Embryonic facial prominence (tissue), 1 donor: Measurements from ENCODE around the gene SYMPK.

ENCODE experiments used
- DNase-seq: peaks from one replicate; pipeline ENCODE4 v3.0.0-alpha.2; 2016; ENCODE audit errors: extremely low spot score

The SYMPK gene

GRCh38 chr19:45866400-45867176, 3.6 kb upstream of the SYMPK start:
- no peak for DNase-seq

GRCh38 chr19:45865269-45865948, 2.5 kb upstream of the SYMPK start:
- no peak for DNase-seq

- no peak for DNase-seq
Observed at GRCh38 chr19:45864629-45865082, 1.7 kb upstream of the SYMPK start.

GRCh38 chr19:45863840-45864628, 1.1 kb upstream of the SYMPK start, which contains the start of gene FOXA3:
TSS of gene FOXA3 (plus strand) at chr19:45864326. CDS start at chr19:45864457, 131 bp downstream.
- no peak for DNase-seq

- DNase-seq, result no peak
Observed at GRCh38 chr19:45863335-45863839, 440 bp upstream of the SYMPK start.

- DNase-seq, result no peak
Observed at GRCh38 chr19:45862271-45862563, 730 bp downstream of the SYMPK start.

GRCh38 chr19:45860359-45861259, 2.3 kb downstream of the SYMPK start:
- no peak for DNase-seq

GRCh38 chr19:45854167-45854778, 8.7 kb downstream of the SYMPK start:
- DNase-seq, result no peak

GRCh38 chr19:45852983-45853382, 10.0 kb downstream of the SYMPK start:
- no peak for DNase-seq

- DNase-seq, result no peak
Observed at GRCh38 chr19:45852145-45852750, 10.7 kb downstream of the SYMPK start.

- no peak for DNase-seq
Observed at GRCh38 chr19:45848922-45849321, 14.0 kb downstream of the SYMPK start.

GRCh38 chr19:45847663-45848062, 15.3 kb downstream of the SYMPK start:
- no peak for DNase-seq

GRCh38 chr19:45842198-45842597, 20.7 kb downstream of the SYMPK start:
- DNase-seq, result no peak

GRCh38 chr19:45834970-45835369, 28.0 kb downstream of the SYMPK start:
- DNase-seq, result no peak

GRCh38 chr19:45828945-45829344, 34.0 kb downstream of the SYMPK start:
- DNase-seq, result no peak

GRCh38 chr19:45828523-45828922, 34.4 kb downstream of the SYMPK start:
- DNase-seq, result no peak

- no peak for DNase-seq
Observed at GRCh38 chr19:45827459-45828093, 35.4 kb downstream of the SYMPK start.

GRCh38 chr19:45826934-45827333, 36.0 kb downstream of the SYMPK start:
- no peak for DNase-seq

- DNase-seq, result no peak
Observed at GRCh38 chr19:45825917-45826893, 36.7 kb downstream of the SYMPK start.
